ENCODE data around the gene ITGB3.

Gene ITGB3

GRCh38 chr17:47278561-47278960 is 24.9 kb downstream of the ITGB3 start:
- DNase-seq = no peak

GRCh38 chr17:47279062-47279801 is 25.6 kb downstream of the ITGB3 start:
- no peak for DNase-seq

- no peak for DNase-seq
These were observed 26.6 kb downstream of the ITGB3 start for GRCh38 chr17:47280072-47280811.

- DNase-seq = no peak
These were observed 27.6 kb downstream of the ITGB3 start for GRCh38 chr17:47281216-47281615.

GRCh38 chr17:47285003-47285402 is 31.4 kb downstream of the ITGB3 start:
- DNase-seq = no peak

- no peak for DNase-seq
These were observed 32.7 kb downstream of the ITGB3 start for GRCh38 chr17:47286198-47286914.

- no peak for DNase-seq
These were observed 33.4 kb downstream of the ITGB3 start for GRCh38 chr17:47287068-47287467.

GRCh38 chr17:47287639-47288038 is 34.0 kb downstream of the ITGB3 start:
- DNase-seq = no peak

GRCh38 chr17:47288531-47289116 is 35.0 kb downstream of the ITGB3 start:
- no peak for DNase-seq

- no peak for DNase-seq
These were observed 35.7 kb downstream of the ITGB3 start for GRCh38 chr17:47289302-47289701.

- no peak for DNase-seq
These were observed 37.2 kb downstream of the ITGB3 start for GRCh38 chr17:47290870-47291241.

GRCh38 chr17:47291242-47291873 is 37.7 kb downstream of the ITGB3 start:
- DNase-seq = no peak

- no peak for DNase-seq
These were observed 38.6 kb downstream of the ITGB3 start for GRCh38 chr17:47292206-47292605.

GRCh38 chr17:47295037-47295873 is 41.6 kb downstream of the ITGB3 start:
- DNase-seq = no peak

- DNase-seq = no peak
These were observed 42.2 kb downstream of the ITGB3 start for GRCh38 chr17:47295874-47296255.

- DNase-seq = no peak
These were observed 44.2 kb downstream of the ITGB3 start for GRCh38 chr17:47297661-47298400.

GRCh38 chr17:47298712-47299111 is 45.1 kb downstream of the ITGB3 start:
- no peak for DNase-seq

- no peak for DNase-seq
These were observed 45.7 kb downstream of the ITGB3 start for GRCh38 chr17:47299239-47299910.

GRCh38 chr17:47300718-47301117 is 47.1 kb downstream of the ITGB3 start:
- DNase-seq = no peak

- DNase-seq = no peak
These were observed 47.5 kb downstream of the ITGB3 start for GRCh38 chr17:47301161-47301560.

- DNase-seq = no peak
These were observed 48.2 kb downstream of the ITGB3 start for GRCh38 chr17:47301831-47302230.

All from NCI-H446 treated with DMSO at 0.1 percent for 48 hours (cell line).